GM12874 (cell line): ENCODE results near the gene TMEM158.

Experiments
- TF ChIP-seq, protein P1 (sequence below): IDR thresholded peaks from 2 replicates; pipeline ENCODE4 v1.5.1; 2011; ENCODE audit warnings: low read depth, mild to moderate bottlenecking, control low read depth, low read length, moderate library complexity; ENCODE audit not compliant: insufficient read depth

TMEM158 gene

DNA sequence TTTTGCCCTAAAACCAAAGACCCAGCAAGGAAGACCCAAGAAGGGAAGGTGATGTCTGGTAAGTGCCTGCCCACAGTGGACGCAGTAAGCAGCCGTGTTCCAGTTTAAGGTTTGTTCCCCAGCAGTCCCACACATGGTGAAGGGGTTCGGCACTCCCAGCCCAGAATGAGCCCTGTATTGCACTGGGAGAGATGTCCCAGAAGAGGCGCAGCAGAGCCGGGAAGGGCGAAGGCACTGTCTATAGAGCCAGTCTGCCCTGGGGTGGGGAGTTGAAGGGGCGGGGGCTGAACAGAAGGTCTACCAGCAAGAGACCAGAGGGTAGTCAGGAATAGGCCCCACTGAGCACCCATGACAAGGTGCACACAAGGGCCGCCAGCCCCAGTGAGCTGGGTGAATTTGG, 6.4 kb downstream of the TMEM158 start:
- TF ChIP-seq, protein P1, sequence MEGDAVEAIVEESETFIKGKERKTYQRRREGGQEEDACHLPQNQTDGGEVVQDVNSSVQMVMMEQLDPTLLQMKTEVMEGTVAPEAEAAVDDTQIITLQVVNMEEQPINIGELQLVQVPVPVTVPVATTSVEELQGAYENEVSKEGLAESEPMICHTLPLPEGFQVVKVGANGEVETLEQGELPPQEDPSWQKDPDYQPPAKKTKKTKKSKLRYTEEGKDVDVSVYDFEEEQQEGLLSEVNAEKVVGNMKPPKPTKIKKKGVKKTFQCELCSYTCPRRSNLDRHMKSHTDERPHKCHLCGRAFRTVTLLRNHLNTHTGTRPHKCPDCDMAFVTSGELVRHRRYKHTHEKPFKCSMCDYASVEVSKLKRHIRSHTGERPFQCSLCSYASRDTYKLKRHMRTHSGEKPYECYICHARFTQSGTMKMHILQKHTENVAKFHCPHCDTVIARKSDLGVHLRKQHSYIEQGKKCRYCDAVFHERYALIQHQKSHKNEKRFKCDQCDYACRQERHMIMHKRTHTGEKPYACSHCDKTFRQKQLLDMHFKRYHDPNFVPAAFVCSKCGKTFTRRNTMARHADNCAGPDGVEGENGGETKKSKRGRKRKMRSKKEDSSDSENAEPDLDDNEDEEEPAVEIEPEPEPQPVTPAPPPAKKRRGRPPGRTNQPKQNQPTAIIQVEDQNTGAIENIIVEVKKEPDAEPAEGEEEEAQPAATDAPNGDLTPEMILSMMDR: no peak

DNA sequence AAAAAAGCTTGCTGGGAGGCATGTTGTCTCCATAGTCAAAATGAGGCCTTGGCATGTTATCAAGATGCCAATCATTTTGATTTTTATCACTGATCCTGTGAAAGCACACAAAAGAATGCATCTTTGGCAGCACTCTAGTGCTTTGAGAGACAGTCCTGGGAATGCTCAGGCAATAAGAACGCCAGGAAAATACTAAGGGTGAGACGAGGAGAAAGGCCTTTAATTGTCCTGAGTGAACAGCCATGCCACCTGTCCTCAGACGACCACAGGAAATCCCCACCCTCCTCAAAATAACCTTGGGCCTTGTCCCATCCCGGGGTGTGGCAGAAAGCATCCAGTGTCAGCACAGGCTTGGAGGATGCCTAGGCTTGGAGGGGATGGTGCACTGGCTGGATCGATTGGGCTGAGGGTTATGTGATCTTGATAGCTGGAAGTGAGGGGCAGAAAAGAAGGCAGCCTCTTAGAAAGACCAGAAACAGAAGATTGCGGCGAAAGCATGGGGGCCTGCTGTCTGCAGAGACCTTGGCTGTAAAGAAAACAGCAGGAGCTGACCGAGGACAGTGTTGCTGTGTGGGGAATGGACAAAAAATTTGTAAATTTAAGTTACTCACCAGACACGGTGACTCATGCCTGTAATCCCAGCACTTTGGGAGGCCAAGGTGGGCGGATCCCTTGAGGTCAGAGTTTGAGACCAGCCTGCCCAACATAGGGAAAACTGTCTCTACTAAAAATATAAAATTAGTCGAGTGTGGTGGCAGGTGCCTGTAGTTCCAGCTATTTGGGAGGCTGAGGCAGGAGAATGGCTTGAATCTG, 7.3 kb downstream of the TMEM158 start:
- TF ChIP-seq, protein P1: no peak

DNA sequence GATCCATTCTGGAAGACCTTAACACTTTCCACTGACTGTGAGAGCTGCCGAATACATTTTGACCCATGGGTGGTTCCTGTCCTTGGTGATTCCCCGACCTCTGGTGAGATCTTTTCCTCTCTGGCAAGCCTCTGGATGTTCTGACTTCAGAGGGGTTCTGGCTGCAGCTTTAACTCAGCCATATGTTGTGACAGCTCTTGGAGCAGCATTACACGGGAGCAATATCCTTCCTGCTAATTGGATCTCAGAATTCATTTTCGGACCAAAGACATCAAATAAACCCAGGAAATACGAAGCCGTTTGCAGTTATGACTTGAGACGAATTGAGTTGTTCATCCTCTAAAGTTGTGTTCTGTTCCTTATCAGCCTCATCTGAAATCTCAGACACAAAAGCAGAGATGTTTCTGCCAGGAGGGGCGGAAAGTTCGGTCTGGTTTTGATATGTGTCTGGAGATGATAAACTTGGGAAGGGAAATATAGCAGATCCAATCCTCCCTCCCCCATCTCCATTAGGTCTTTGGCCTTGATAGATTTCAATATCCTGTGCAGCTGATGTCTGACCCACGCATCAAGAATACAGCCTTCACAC, 10.0 kb downstream of the TMEM158 start:
- TF ChIP-seq, protein P1: no peak

DNA sequence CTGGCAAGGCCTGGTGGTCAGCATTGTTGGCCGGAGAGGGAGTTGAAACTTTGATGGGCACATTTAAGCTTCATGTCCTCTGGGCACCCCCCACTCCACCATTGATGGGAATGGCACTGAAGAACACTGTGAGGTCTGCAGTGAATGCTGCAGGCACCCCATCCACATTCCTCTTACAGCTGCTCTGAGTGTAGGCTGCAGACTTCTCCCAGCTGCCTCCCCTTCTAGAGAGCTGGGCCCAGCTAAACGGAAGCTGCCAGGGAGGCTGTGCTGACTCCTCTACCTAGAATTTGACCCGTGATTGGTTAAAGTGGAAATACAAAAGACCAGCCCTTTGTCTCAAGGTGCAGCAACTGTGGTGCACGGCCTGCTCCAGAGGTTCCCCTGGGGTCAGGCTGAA, 10.6 kb downstream of the TMEM158 start:
- TF ChIP-seq, protein P1: no peak

DNA sequence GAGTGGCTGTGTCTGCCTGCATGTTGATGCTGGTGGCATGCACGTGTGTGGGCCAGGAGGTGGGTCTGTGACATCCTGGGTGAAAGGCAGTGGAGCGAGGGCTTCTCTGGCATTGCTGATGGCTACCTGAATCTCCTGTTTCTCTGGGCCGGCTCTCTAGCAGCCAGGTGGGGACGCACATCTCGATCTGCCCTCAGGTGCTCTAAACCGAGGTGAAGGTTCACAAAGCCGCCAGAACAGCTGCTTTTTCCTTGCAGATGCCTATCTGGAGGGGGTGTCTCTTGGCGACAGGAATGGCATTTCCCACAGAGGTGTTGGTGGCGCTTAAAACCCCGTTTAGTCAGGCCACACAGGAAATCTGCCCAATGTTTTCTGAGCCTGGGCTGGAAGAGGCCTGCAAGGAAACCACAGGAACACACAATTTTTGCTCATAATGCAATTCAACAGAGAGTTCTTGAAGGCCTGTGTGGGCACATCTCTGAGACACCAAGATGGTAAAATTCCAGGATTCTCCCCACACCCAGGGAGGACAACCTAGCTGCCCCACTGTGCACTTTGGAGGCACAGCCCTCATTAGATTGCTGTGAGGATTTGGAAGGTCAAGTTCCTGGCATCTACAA, 11.9 kb downstream of the TMEM158 start:
- TF ChIP-seq, protein P1: no peak

DNA sequence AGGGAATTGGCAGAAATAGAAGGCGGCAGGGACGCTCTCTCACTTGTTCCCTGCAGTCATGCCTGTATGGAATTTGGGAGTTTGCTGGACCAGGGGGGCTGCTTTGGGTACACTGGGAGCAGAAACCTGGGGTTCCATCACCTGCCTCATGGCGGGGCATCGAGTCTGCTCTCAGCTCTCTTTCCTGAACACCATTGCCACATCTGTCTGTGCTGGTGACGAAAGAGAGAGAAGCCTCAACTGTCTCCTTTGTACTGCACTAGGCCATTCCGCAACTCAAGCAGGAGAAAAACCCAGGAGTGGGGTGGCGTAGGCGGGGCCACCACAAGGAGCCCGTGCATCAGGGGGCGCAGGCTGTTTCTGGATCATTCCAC, 14.0 kb downstream of the TMEM158 start:
- TF ChIP-seq, protein P1: no peak

DNA sequence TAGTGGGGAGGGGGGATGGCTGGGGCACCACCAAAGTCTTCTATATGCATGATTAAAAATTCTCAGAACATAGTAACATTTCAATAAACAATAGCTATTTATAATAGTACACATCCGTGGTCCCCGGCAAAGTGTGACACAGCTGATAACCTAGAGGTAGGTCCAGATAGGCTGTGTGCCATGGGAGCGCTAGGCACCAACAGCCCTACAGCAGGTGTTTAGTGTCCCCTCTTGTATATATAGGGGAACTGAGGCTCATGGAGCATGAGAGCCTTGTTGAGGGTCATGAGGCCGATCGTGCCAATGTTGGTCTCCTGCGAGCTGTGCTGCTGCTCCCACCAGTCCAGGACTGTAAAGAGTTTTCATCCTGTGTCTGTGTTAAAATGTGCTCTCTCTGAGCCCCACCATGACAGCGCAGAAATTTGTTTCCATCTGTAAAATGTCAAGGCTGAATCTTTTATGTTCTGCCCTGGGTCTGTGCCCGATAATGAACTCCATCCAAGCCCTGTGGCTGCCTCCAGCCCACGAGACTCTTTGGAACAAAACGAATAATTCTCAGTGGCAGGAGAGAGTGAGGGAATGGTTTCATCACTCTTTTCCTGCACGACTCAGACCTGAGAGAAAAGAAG, 14.5 kb downstream of the TMEM158 start:
- TF ChIP-seq, protein P1: no peak
